Measurements from ENCODE around the gene KIDINS220.

The KIDINS220 gene

GRCh38 chr2:8679567-8679826, 157.9 kb downstream of the KIDINS220 start:
- TF ChIP-seq SNAI2 (CRISPR knock-in tag; IDR thresholded peaks at IDR 0.05), result no peak
- no peak for TF ChIP-seq ZFP30 (CRISPR knock-in tag; IDR thresholded peaks at IDR 0.05)
- TF ChIP-seq TCF4 (CRISPR knock-in tag; IDR thresholded peaks at IDR 0.05; ENCODE audit: borderline replicate concordance), result no peak
- no peak for TF ChIP-seq ZC3H10 (CRISPR knock-in tag; IDR thresholded peaks at IDR 0.05)
- TF ChIP-seq BACH2 (CRISPR knock-in tag; IDR thresholded peaks at IDR 0.05; ENCODE audit: borderline replicate concordance), result no peak
- no peak for ATAC-seq
